ENCODE measurements around the gene STH. TPM values are rescaled to one million over a fixed set of nuclear protein-coding genes. Genes with fewer than 3 reads are reported as not detected.

STH gene
- total and polyA plus RNA-seq, 2 experiments from 2014 or later = 0.55 TPM; not detected in 1

DNA sequence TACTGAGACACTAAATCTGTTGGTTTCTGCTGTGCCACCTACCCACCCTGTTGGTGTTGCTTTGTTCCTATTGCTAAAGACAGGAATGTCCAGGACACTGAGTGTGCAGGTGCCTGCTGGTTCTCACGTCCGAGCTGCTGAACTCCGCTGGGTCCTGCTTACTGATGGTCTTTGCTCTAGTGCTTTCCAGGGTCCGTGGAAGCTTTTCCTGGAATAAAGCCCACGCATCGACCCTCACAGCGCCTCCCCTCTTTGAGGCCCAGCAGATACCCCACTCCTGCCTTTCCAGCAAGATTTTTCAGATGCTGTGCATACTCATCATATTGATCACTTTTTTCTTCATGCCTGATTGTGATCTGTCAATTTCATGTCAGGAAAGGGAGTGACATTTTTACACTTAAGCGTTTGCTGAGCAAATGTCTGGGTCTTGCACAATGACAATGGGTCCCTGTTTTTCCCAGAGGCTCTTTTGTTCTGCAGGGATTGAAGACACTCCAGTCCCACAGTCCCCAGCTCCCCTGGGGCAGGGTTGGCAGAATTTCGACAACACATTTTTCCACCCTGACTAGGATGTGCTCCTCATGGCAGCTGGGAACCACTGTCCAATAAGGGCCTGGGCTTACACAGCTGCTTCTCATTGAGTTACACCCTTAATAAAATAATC is 14.6 kb downstream of the STH start:
- H3K4me3 ChIP-seq = no peak overlapping the region
- no peak overlapping the region for H2AFZ ChIP-seq
- no peak for ATAC-seq
- H3K27ac ChIP-seq (ENCODE audit: low read depth) = no peak overlapping the region
- H3K79me2 ChIP-seq (replicated peaks; ENCODE audit: insufficient read depth) = no peaks in the 10 kb centered on the region
- no peaks in the 10 kb centered on the region for H3K9me2 ChIP-seq (ENCODE audit: insufficient read depth)
- no peaks in the 10 kb centered on the region for H3K27me3 ChIP-seq (ENCODE audit: insufficient read depth)
- H3K27ac Mint-ChIP-seq = no peak overlapping the region
- H3F3A ChIP-seq (replicated peaks; ENCODE audit: low read depth) = no peaks in the 10 kb centered on the region
- H3K36me3 Mint-ChIP-seq (ENCODE audit: low read depth) = no peaks in the 10 kb centered on the region
- no peak overlapping the region for H3K4me2 ChIP-seq
- no peak for DNase-seq (ENCODE audit: low spot score)
- H3K4me1 ChIP-seq (ENCODE audit: insufficient read depth) = no peaks in the 10 kb centered on the region
- no peaks in the 10 kb centered on the region; the same call in 2 of the 3 replicates for H3K4me1 Mint-ChIP-seq
- peaks cover 4% of the 10 kb centered on the region; the same call in 2 of the 3 replicates for H3K9me3 Mint-ChIP-seq
- H4K20me1 ChIP-seq (replicated peaks; ENCODE audit: insufficient read depth) = no peaks in the 10 kb centered on the region
- TF ChIP-seq POLR2AphosphoS5 (IDR thresholded peaks at IDR 0.05; ENCODE audit: low read depth) = no peak
- no peak for TF ChIP-seq ZNF114 (CRISPR knock-in tag; IDR thresholded peaks at IDR 0.05)
- TF ChIP-seq, protein P1, sequence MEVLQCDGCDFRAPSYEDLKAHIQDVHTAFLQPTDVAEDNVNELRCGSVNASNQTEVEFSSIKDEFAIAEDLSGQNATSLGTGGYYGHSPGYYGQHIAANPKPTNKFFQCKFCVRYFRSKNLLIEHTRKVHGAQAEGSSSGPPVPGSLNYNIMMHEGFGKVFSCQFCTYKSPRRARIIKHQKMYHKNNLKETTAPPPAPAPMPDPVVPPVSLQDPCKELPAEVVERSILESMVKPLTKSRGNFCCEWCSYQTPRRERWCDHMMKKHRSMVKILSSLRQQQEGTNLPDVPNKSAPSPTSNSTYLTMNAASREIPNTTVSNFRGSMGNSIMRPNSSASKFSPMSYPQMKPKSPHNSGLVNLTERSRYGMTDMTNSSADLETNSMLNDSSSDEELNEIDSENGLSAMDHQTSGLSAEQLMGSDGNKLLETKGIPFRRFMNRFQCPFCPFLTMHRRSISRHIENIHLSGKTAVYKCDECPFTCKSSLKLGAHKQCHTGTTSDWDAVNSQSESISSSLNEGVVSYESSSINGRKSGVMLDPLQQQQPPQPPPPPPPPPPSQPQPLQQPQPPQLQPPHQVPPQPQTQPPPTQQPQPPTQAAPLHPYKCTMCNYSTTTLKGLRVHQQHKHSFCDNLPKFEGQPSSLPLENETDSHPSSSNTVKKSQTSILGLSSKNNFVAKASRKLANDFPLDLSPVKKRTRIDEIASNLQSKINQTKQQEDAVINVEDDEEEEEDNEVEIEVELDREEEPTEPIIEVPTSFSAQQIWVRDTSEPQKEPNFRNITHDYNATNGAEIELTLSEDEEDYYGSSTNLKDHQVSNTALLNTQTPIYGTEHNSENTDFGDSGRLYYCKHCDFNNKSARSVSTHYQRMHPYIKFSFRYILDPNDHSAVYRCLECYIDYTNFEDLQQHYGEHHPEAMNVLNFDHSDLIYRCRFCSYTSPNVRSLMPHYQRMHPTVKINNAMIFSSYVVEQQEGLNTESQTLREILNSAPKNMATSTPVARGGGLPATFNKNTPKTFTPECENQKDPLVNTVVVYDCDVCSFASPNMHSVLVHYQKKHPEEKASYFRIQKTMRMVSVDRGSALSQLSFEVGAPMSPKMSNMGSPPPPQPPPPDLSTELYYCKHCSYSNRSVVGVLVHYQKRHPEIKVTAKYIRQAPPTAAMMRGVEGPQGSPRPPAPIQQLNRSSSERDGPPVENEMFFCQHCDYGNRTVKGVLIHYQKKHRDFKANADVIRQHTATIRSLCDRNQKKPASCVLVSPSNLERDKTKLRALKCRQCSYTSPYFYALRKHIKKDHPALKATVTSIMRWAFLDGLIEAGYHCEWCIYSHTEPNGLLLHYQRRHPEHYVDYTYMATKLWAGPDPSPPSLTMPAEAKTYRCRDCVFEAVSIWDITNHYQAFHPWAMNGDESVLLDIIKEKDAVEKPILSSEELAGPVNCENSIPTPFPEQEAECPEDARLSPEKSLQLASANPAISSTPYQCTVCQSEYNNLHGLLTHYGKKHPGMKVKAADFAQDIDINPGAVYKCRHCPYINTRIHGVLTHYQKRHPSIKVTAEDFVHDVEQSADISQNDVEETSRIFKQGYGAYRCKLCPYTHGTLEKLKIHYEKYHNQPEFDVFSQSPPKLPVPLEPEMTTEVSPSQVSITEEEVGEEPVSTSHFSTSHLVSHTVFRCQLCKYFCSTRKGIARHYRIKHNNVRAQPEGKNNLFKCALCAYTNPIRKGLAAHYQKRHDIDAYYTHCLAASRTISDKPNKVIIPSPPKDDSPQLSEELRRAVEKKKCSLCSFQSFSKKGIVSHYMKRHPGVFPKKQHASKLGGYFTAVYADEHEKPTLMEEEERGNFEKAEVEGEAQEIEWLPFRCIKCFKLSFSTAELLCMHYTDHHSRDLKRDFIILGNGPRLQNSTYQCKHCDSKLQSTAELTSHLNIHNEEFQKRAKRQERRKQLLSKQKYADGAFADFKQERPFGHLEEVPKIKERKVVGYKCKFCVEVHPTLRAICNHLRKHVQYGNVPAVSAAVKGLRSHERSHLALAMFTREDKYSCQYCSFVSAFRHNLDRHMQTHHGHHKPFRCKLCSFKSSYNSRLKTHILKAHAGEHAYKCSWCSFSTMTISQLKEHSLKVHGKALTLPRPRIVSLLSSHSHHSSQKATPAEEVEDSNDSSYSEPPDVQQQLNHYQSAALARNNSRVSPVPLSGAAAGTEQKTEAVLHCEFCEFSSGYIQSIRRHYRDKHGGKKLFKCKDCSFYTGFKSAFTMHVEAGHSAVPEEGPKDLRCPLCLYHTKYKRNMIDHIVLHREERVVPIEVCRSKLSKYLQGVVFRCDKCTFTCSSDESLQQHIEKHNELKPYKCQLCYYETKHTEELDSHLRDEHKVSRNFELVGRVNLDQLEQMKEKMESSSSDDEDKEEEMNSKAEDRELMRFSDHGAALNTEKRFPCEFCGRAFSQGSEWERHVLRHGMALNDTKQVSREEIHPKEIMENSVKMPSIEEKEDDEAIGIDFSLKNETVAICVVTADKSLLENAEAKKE (CRISPR knock-in tag; IDR thresholded peaks at IDR 0.05) = no peak
- TF ChIP-seq EZH2phosphoT487 (IDR thresholded peaks at IDR 0.05; ENCODE audit: unreplicated experiment) = no peak
- TF ChIP-seq NANOG (IDR thresholded peaks at IDR 0.05; ENCODE audit: borderline replicate concordance) = no peak
- TF ChIP-seq, protein P2, sequence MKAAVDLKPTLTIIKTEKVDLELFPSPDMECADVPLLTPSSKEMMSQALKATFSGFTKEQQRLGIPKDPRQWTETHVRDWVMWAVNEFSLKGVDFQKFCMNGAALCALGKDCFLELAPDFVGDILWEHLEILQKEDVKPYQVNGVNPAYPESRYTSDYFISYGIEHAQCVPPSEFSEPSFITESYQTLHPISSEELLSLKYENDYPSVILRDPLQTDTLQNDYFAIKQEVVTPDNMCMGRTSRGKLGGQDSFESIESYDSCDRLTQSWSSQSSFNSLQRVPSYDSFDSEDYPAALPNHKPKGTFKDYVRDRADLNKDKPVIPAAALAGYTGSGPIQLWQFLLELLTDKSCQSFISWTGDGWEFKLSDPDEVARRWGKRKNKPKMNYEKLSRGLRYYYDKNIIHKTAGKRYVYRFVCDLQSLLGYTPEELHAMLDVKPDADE (IDR thresholded peaks at IDR 0.05) = no peak
- no peak for TF ChIP-seq CREB1 (CRISPR knock-in tag; IDR thresholded peaks at IDR 0.05; ENCODE audit: low read depth)
- TF ChIP-seq STAT1 (IDR thresholded peaks at IDR 0.05; ENCODE audit: unreplicated experiment) = no peak
- TF ChIP-seq, protein P3, sequence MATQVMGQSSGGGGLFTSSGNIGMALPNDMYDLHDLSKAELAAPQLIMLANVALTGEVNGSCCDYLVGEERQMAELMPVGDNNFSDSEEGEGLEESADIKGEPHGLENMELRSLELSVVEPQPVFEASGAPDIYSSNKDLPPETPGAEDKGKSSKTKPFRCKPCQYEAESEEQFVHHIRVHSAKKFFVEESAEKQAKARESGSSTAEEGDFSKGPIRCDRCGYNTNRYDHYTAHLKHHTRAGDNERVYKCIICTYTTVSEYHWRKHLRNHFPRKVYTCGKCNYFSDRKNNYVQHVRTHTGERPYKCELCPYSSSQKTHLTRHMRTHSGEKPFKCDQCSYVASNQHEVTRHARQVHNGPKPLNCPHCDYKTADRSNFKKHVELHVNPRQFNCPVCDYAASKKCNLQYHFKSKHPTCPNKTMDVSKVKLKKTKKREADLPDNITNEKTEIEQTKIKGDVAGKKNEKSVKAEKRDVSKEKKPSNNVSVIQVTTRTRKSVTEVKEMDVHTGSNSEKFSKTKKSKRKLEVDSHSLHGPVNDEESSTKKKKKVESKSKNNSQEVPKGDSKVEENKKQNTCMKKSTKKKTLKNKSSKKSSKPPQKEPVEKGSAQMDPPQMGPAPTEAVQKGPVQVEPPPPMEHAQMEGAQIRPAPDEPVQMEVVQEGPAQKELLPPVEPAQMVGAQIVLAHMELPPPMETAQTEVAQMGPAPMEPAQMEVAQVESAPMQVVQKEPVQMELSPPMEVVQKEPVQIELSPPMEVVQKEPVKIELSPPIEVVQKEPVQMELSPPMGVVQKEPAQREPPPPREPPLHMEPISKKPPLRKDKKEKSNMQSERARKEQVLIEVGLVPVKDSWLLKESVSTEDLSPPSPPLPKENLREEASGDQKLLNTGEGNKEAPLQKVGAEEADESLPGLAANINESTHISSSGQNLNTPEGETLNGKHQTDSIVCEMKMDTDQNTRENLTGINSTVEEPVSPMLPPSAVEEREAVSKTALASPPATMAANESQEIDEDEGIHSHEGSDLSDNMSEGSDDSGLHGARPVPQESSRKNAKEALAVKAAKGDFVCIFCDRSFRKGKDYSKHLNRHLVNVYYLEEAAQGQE (IDR thresholded peaks at IDR 0.05; ENCODE audit: unreplicated experiment) = no peak
- TF ChIP-seq JUNB (IDR thresholded peaks at IDR 0.05; ENCODE audit: unreplicated experiment) = no peak
- TF ChIP-seq ZNF331 (CRISPR knock-in tag; IDR thresholded peaks at IDR 0.05; ENCODE audit: low read depth) = no peak
- TF ChIP-seq, protein P4, sequence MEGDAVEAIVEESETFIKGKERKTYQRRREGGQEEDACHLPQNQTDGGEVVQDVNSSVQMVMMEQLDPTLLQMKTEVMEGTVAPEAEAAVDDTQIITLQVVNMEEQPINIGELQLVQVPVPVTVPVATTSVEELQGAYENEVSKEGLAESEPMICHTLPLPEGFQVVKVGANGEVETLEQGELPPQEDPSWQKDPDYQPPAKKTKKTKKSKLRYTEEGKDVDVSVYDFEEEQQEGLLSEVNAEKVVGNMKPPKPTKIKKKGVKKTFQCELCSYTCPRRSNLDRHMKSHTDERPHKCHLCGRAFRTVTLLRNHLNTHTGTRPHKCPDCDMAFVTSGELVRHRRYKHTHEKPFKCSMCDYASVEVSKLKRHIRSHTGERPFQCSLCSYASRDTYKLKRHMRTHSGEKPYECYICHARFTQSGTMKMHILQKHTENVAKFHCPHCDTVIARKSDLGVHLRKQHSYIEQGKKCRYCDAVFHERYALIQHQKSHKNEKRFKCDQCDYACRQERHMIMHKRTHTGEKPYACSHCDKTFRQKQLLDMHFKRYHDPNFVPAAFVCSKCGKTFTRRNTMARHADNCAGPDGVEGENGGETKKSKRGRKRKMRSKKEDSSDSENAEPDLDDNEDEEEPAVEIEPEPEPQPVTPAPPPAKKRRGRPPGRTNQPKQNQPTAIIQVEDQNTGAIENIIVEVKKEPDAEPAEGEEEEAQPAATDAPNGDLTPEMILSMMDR (conservative IDR thresholded peaks at IDR 0.05; ENCODE audit: low read depth in 2 of 2) = no peak
- no peak for TF ChIP-seq EZH2 (IDR thresholded peaks at IDR 0.05; ENCODE audit: low read depth, unreplicated experiment)
- no peak overlapping the region for H3K4me3 Mint-ChIP-seq
- no peaks in the 10 kb centered on the region for H3K36me3 ChIP-seq (ENCODE audit: insufficient read depth)
- peaks cover 8% of the 10 kb centered on the region for H3K27me3 Mint-ChIP-seq (ENCODE audit: insufficient read depth, low read depth, poor library complexity)

Data from GM23338 (cell line).